Endothelial cell of hepatic sinusoid (primary cell): Measurements from ENCODE around the gene MEGF6.

Experiments
- in situ Hi-C: cut with HindIII; loops from 2 replicates; pipeline ENCODE4 v1.10.0; 2017; ENCODE audit warnings: low sequenced_read_pairs

The MEGF6 gene

GRCh38 chr1:3511306-3511705 lies 100.0 kb downstream of the MEGF6 start:
- in situ Hi-C loops: no loop called here

DNA sequence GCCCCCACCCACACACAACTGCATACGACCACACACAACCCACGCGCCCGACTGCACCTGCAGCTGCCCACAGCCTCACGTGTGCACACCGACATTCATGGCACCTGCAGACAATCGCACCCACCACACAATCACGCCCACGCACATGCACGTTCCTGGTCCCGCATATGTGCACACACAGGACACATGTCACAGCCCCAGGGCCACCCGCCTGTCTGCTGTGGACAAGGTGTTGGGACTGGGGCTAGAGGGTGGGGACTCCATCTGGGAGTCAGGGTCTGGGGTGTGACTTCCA lies 100.4 kb downstream of the MEGF6 start:
- in situ Hi-C loops: no loop called here

DNA sequence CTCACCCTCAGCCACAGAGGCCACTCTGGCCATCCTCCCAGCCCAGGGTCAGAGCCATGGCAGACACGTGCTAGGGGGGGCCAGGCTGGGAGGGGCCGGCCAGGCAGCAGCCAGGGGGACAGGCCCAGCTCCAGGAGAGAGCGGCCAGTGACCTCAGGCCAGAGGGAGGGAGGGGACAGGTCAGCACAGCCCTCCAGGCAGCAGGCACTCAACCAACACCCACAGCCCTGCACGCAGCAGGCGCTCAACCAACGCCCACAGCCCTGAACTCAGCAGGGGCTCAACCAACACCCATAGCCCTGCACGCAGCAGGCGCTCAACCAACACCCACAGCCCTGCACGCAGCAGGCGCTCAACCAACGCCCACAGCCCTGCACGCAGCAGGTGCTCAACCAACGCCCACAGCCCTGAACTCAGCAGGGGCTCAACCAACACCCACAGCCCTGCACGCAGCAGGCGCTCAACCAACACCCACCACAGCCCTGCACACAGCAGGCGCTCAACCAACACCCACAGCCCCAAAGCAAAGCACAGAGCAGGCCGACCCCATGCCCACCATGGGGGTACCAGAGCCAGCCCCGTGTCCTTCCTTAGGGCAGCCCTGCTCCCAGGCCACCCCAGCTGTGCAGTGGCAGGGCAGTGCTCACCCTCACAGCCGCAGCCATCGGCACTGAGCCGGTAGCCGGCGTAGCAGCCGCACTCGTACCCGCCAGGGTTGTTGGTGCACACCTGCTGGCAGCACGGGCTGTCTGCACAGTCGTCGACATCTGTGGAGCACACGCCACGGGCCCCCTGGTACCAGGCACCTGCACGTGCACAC lies 101.0 kb downstream of the MEGF6 start:
- in situ Hi-C loops: no loop called here

GRCh38 chr1:3509721-3510120 lies 101.6 kb downstream of the MEGF6 start:
- in situ Hi-C loops: loop anchor here (5.0 kb wide), 1 partner anchor 43 kb away; no protein-coding TSS in a partner anchor

DNA sequence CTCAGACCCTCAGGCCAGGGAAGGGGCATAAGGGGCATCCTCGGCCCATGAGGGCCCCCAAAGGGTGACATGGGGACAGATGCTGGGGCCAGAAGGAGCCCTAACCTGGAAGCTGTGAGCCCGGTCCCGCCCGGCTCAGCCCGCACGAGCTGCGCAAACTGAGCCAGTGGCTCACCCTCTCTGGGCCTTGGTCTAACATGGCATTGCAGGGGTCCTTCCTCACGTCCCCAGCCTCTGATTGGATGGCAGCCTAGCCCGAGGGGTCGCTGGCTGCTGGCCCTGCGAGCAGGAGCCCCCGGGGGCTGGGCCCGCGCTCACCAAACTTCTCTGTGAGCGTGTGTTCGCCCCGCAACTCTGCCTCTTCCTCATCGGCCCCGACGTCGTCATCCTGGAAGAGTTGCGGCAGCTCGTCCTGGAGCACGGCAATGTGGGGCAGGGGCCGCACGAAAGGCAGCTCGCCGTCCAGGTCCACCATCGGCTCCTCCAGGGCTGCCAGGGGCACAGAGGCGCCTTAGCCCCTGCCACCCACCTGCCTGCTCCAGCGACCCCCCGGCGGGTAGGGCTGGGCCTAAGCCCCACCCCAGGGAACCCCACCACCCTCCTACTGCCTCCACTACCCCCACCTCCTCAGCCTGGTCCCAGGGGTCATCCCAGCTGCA lies 102.4 kb downstream of the MEGF6 start:
- in situ Hi-C loops: loop anchor here (5.0 kb wide), 1 partner anchor 43 kb away; no protein-coding TSS in a partner anchor

DNA sequence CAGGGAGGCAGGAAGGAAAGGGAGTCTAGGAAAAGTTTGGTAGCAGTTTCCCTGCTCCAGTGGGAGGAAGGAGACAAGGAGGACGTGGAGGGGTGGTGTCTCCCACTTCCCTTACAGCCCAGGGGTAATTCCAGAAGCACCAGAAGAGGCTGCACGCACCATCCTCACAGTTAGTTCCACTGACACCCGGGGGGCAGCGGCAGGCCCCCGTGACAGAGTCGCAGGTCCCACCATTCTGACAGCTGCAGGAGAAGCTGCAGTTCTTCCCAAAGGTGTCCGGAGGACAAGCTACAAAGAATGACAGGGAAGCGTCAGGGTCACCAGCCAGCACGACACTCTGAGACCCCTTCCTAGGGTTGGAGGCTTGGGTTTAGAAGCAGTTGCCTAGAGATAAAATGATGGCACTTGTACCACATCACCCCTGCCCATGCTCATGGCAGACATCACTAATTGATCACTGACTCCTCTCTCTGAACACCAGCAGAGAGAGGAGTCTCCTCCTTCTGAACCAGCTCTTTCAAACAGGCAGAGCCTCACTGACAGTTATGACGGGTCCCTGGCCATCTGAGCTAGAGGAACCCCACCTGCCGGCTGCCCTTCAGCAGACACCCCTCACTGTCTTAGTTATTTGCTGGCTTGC lies 103.6 kb downstream of the MEGF6 start:
- in situ Hi-C loops: loop anchor here (5.0 kb wide), 1 partner anchor 45 kb away; no protein-coding TSS in a partner anchor

DNA sequence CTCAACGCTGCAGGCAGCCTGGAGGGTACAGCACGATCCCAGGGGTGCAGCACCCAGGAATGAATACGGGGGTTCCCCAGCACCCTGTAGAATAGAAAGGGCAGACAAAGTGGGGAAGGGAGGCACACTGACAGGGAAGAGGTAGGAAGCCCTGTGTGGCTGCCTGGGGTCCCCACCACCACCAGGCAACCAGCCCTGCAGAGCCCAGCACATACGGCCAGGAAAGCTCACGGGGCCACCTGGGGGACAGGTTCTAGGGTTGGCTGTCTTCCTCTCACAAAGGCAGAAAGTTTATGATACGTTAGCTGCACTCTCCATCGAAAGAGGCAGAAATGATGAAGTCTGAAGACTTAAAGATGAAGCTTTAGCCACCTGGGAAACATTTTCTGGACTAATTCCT lies 104.4 kb downstream of the MEGF6 start:
- in situ Hi-C loops: loop anchor here (5.0 kb wide), 1 partner anchor 45 kb away; no protein-coding TSS in a partner anchor

- in situ Hi-C loops: loop anchor here (5.0 kb wide), 1 partner anchor 46 kb away; no protein-coding TSS in a partner anchor
These were observed 105.3 kb downstream of the MEGF6 start for GRCh38 chr1:3506041-3506440.

DNA sequence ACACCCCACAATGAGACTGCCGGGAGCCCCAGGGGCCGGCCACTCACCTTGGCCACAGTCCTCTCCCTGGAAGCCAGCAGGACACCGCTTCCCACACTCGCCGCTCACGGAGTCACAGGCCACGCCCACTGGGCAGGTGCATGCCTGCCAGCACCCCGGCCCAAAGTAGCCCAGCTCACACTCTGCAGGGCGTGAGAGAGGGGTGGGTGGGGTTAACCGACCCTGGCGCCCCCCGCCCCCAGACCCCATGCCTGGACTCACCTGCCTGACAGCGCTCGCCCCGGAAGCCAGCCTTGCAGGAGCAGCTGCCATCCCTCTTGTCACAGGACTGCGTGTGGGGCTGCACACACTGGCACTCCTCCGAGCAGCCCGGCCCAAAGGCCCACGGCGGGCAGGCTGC lies 106.1 kb downstream of the MEGF6 start:
- in situ Hi-C loops: loop anchor here (5.0 kb wide), 1 partner anchor 47 kb away; no protein-coding TSS in a partner anchor

DNA sequence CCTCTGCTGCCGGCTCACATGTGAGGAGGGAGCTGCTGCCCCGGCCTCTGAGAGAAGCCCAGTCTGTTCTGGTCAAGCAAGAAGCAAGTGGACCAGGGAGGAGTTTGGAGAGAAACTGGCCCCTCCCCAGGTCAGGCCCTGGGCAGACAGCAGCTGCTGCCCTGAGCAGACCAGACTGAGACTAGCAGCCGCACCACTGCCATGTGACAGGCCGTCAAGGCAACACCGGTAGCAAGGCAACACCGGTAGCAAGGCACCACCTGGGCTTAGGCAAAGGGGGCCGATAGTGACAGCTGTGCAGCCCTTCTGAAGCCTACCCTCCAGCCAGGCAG lies 106.5 kb downstream of the MEGF6 start:
- in situ Hi-C loops: loop anchor here (5.0 kb wide), 1 partner anchor 48 kb away; no protein-coding TSS in a partner anchor

- in situ Hi-C loops: no loop called here
These were observed 107.0 kb downstream of the MEGF6 start for GRCh38 chr1:3504151-3504821.

DNA sequence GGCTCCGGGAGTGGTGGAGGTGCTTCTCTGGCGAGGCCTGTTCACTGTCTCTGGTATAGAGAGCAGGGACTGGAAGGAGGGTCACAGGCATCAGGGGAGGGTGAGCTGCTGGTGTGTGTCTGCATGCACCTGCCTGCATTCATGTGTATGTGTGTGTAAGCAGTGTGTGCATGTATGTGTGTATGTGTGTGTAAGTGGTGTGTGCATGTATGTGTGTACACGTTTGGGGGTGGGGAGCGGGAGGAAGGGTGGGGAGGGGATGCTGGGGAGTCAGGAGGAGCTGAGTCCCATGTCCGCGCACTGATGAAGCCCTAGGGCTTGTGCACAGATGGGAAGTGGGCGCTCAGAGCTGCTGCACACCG lies 107.8 kb downstream of the MEGF6 start:
- in situ Hi-C loops: no loop called here

DNA sequence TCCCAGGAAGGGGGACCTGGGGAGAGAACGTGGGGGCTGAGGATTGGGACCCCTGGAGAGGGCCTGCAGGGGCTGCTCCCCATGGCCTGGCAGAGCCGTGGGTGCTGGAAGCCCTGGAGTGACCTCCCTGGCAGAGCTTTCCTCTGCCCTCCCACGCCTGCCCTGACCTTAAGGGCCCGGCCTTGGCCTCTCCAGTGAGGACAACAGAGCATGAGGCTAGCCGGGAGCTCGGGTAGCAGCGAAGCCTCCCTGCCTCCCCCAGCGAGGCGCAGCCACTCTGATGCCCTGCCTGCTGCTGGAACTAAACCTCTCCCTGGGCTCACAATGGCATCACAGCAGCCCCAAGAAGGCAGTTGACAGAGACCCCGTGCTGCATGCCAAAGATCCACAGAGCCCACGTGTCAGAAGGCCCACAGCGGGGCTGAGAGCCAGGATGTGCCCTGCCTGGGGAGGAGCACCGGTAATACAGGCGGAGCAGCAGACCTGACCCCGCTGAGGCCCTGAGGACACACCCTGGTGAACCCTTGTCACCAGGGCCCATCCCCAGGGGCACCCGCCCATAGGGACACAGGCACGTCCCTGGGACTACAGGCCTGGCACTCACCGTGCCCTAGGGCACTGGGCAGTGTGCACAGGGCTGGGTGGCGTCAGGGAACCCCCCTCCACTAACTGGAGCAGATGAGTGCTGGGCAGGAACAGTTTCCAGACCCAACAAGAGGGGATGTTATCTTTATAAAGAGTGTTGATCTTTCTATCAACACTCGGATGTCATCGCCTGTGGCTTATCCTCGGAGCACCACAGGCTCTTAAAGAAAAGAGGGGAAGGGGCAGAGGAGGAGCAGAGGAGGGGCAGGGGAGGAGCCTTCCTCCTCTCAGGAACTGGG lies 108.4 kb downstream of the MEGF6 start:
- in situ Hi-C loops: no loop called here

DNA sequence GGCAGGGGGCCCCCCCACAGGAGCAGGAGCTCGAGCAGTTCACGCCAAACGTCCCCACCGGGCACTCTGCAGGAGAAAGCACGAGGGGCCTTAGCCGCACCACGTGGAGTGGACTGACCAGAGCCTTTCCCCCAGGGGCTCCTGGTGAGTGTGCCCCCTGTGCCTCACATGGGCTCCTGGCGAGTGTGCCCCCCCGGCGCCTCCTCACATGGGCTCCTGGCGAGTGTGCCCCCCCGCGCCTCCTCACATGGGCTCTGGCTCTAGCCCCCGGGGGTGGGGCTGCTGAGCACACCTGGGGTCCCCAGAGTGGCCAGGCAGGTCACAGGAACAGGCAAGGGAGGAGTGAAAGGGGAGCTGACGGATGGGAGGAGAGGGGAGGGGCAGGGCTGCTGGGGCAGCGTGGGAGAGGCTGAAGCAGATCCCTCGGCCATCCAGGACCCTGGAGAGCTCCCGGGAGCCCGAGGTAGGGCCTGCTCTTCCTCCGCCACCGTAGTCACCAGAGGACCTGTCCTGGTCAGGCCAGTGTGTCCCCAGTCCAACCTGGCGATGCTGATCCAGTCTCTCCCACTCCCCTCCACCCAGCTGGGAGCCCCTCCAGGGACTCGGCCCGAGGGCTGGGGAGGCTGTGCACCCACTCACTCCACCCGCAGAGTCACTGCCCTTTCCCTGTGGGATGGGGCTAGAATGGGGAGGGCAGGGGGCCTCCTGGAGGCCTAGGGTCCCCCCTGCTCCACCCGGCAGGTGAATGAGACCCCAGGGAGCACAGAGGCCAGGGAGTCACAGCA lies 109.3 kb downstream of the MEGF6 start:
- in situ Hi-C loops: no loop called here

DNA sequence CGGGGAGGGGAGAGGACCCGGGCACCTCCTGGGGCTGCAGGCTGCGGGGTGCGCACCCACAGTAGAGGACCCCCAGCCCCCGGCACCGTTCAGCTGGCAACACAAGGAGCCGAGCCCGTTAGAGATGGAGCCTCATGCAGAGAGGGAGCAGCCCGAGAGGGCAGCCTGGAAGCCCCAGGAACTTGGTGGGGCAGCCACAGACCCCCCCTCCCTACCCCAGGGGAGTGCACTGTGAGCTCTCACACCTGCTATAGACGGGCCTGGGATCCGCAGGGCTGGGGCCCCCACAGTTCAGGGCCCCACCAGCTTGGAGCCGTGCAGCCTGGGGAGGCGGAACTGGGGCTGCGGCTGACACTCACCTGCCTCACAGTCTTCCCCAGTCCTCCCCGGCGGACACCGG lies 109.9 kb downstream of the MEGF6 start:
- in situ Hi-C loops: no loop called here

GRCh38 chr1:3500265-3500835 lies 111.0 kb downstream of the MEGF6 start:
- in situ Hi-C loops: no loop called here

DNA sequence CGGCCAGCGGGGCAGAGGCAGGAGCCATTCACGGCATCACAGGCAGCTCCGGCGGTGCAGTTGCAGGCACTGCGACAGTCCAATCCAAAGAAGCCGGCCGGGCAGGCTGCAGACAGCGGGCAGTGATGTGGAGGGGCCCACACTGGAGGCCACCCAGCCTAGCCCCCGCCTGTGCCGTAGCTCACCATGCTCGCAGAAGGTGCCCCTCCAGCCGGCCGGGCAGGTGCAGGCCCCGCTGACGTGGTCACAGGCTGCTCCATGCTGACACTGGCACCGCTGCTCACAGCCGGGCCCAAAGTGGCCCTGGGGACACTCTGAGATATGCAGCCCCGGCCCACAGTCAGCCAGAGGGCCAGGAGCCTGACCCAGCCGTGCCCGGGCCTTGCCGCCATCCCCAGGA lies 111.7 kb downstream of the MEGF6 start:
- in situ Hi-C loops: no loop called here

DNA sequence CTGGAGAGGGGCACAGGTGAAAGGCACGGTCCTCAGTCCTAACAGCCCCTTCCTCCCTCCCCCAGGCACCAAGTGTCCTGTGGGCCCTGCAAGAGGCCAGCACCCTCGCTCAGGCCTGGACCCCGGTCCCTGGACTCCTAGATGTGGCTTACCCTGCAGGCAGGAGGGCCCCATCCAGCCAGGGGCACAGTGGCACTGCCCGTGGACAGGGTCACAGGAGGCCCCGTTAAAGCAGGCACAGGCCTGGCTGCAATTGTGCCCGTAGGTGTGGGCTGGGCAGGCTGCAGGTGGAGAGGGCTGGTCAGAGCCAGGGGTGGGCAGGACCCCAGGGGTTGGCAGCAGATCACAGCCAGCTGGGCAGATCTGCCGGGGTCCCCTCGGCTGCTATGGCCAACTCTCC lies 112.3 kb downstream of the MEGF6 start:
- in situ Hi-C loops: no loop called here

GRCh38 chr1:3498246-3498930 lies 112.9 kb downstream of the MEGF6 start:
- in situ Hi-C loops: no loop called here
